Dedifferentiated amniotic fluid mesenchymal stem cell (primary cell): ENCODE data around the gene CALML6.

Source experiments
- DNase-seq: peaks from one replicate; pipeline ENCODE4 v3.0.0-alpha.2; 2016; ENCODE audit errors: extremely low spot score

The CALML6 gene

DNA sequence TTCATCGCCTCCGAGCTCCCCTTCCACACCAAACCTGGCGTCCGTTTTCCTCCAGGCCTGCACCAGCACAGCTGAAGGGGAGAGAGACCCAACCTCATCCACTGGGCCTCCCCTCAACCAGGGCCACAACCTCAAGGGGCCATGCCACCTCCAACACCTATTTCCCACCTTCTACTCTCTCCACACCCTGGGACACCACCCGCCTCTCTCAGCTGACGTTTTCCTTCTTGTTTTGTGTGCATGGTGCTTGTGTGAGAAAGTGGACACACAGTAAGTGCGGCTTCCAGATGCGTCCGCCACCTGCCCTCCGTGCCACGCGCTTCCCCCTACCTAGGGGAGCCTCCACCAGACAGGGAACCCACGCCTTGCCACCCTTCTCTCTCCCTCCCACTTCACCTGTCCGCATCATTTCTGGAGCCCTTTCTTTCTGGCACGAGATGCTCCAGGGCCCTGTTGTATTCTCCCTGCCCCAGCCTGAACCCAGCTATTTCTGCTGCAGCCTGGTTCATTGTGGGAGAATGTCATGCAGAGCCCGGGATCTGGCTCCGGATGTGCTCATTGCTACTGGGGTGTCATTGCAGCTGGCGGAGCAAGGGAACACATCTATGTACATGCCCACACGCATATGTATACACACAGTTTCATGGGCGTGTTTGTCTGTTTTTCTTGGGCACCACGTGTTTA is 22.8 kb upstream of the CALML6 start:
- no peak for DNase-seq

DNA sequence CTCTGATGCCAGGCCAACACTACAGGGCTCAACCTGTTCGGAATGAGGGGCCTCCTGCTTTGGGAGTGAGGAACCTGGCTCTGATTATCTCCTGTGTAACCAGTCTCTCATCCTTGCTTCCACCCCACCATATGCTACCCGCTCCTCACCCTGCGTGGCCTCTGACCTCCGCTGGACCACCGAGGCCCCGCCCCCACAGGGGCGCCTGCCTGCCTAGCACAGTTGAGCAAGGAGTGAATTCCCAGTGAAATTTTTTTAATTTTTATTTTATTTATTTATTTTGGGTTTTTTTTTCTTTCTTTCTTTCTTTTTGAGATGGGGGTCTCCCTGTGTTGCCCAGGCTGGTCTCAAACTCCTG is 22.3 kb upstream of the CALML6 start:
- no peak for DNase-seq

GRCh38 chr1:1893291-1893985 is 21.6 kb upstream of the CALML6 start:
- DNase-seq, result no peak

DNA sequence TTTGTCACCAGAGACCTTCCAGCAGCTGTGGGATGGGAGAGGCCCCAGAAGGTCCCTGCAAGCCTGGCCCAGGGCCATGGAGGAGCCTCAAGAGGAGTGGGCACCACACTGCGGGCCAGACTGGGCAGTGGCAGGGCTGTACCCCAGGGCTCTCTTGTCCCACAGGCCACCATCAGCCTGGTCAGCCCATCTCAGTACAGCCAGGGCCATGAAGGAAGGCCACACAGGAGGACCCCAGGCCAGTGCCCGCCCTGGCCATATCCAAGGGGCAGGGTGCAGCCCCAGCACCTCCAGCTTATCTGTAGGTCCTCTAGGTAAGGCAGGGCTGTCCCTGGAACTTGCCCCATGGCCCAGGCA is 21.1 kb upstream of the CALML6 start:
- no peak for DNase-seq

DNA sequence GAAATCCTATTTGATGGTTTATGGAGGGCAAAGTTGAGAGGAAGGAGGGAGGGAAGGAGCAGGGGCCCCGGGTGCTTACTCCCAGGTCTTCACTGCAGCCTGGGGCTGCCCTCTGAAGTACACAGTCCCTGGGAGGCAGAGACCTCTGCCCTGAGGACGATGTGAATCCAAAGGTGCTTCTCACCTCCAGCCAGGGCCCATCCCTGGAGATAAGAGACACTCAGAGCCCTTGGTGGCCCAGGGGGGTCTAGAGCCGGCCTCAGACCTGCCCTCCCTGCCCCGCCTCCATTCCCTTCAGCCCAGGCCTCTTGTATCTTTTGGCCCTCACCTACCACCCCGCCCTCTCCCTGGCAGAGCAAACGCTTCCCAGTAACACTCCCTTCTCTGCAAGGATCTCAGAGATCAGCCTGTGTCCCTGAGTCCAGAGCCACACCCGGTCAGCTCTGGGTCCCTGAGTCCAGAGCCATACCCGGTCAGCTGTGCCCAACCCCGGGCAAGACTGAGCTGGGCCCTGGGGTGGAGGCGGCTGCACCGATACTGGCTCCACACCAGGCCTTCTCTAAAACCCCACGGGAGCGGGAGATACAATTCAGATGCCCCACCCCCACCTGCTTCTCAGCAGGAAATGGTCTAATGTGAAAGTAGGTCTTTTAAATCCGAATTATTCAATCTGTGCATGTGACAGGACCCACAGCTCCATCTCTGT is 20.6 kb upstream of the CALML6 start:
- no peak for DNase-seq

DNA sequence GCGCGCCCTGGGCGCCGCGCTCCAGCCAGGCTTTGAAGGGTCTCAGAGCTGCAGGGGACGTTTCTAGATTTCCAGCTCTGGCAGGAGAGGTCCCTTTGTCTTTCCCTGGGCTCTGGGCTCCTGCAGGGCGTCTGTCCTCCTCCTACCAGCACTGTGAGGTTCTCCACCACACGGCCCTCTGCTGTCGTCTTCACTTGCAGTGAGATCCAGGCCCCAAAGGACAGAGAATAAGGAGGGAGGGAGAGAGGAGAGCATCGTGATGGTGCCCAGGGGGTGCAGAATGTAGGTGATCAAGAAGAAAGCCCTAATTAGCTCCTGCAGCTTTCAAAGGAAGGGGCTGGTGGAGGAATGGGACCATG is 20.0 kb upstream of the CALML6 start:
- no peak for DNase-seq

DNA sequence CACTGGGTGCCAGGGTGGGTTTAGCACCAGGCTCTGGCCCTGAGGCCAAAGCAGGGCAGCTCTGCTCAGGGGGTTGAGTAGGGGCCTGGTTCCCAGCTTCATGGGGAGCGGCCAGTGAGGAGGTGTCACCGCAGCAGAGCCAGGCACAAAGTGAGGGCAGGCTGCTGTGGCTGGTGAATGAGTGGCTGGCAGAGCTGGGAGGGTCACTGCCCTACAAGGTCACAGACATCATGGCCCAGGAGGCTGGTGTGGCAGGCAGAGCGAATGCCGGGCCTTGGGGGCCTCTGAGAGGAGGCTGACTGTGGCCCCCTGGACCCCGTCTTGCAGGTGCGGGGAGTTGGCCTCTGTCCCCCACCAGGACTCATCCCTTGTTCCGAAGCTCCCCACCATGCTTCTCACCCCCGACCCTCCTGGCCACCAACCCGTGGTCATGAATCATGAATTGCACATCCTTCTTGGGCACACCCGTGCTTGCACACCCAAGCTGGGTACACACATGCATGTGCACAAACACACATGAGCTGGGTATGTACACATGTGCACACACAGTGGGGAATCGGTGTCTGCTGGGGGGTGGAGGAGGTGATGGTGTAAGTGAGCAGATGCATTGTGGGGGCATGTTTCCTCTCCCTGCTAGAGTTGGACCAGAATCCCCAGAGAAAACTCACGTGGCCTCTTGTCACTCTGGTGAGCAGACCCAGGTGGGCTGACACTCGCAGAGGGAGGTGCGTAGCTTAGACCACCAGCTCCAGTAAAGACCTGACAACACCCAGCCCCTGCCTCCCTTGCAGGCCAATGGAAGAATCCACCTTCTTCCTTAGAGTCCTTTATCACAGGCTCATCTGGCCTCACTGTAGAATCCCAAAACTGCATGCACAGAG is 19.4 kb upstream of the CALML6 start:
- no peak for DNase-seq

GRCh38 chr1:1898246-1898933 is 16.7 kb upstream of the CALML6 start:
- DNase-seq, result no peak

GRCh38 chr1:1899266-1899966 is 15.6 kb upstream of the CALML6 start:
- no peak for DNase-seq

GRCh38 chr1:1899967-1900327 is 15.1 kb upstream of the CALML6 start:
- no peak for DNase-seq

GRCh38 chr1:1900883-1901640 is 14.0 kb upstream of the CALML6 start:
- no peak for DNase-seq

- no peak for DNase-seq
These were observed 13.3 kb upstream of the CALML6 start for GRCh38 chr1:1901641-1902294.

- no peak for DNase-seq
These were observed 11.8 kb upstream of the CALML6 start for GRCh38 chr1:1903224-1903623.

GRCh38 chr1:1906185-1907097 is 8.6 kb upstream of the CALML6 start:
- peak; percentile 81 for DNase-seq

DNA sequence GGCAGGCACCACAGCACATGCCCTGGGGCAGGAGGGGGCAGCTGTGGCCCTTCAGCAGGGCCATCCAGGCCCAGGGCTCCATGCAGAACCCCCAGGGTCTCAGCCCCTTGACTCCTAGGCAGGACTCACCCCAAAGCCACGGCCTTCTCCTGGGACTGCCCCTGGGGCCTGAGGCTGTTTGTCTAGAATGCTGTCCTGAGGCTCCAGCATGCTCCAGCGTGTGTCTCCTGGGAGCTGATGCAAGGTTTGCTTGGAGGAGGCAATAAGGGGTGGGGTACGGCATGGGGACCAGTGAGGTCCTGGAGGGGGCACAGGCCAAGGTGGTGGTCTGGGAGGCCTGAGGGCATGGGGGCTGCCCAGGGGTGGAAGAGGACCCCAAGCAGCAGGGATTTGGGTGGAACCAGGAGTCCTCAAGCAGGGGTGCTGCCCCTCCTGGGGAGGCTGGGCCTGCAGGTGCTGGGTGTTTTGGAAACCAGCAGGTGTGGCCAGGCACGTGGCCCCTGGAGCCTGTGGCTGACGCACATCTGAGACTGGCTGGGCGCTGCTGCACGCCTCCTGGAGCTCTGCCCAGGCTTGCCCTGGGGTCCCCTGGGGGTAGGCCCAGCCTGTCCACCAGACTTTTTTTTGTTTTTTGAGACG is 7.8 kb upstream of the CALML6 start:
- peak; percentile 53 for DNase-seq

- DNase-seq, result no peak
These were observed 6.6 kb upstream of the CALML6 start for GRCh38 chr1:1908506-1908791.

DNA sequence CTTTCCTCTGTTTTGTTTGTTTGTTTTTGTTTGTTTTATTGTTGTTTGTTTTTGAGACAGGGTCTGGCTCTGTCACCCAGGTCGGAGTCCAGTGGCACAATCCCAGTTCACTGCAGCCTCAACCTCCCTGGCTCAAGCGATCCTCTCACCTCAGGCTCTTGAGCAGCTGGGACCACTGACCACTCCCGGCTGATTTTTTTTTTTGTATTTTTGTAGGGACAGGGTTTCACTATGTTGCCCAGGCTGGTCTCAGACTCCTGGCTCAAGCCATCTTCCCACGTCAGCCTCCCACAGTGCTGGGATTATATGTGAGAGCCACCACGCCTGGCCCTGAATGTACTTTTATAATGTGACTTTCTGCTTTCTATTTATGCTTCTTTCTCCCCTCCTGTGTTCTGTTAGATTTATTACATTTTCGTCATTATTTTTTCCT is 5.0 kb upstream of the CALML6 start:
- no peak for DNase-seq

DNA sequence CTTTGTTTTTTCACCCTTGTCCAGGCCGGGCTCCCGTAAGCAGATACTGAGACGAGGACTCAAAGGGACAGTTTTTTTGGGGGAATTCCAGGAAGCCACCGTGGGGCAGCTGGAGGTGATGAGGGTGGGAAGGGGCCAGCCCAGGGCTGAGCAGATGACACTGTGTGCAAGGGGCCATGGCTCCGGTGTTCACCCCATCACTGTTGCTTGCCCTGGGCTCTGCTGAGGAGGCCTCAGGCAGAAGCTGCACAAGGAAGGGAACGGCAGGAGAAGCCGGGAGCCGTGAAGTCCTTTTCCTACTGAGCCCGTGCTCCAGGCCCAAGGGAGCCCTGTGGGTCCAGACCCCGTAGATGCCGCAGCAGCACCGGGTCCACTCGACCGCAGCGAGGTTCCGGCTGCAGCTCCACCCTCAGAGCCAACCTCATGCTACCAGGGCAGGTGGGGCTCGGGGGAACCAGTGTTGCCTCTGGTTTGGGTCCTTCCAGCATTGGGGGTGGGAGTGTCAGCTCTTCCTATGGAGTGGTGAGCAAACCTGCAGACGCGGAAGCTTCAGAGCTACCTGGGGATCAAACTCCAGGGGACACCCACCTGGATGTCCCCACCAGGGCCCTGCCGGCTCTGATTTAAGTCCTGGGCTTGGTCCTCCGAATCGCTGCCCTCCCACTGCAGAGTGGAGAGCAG is 4.3 kb upstream of the CALML6 start:
- DNase-seq, result no peak
